Keratinocyte (primary cell): ENCODE results near the gene SS18L1. TPM values are rescaled to one million over a fixed set of nuclear protein-coding genes. Genes with fewer than 3 reads are reported as not detected.
A peak's percentile ranks its signal among the peaks of the same experiment; 100 is the strongest.

Experiments
- DNase-seq: peaks from one replicate; pipeline ENCODE4 v3.0.0-alpha.2; 2011; ENCODE audit warnings: low read depth, missing footprints, low spot score
- FAIRE-seq: peaks from 2 replicates; lab custom pipeline; 2011; peaks lifted over from hg19 to GRCh38; lab: Jason Lieb, UNC
- H2AFZ ChIP-seq: 2 replicates; pipeline ENCODE4 v1.6.0; 2012; ENCODE audit warnings: low read length, control low read depth, inconsistent platforms; ENCODE audit not compliant: control insufficient read depth
- H3K27ac ChIP-seq: 2 replicates; pipeline ENCODE4 v1.5.1; 2011; ENCODE audit warnings: low read length; ENCODE audit not compliant: control insufficient read depth, insufficient read depth
- H3K27me3 ChIP-seq: 3 replicates; pipeline ENCODE4 v1.6.0; 2011; ENCODE audit warnings: low read length; ENCODE audit not compliant: control insufficient read depth, insufficient read depth; ENCODE audit errors: extremely low read depth
- H3K36me3 ChIP-seq, 2 experiments: 2 replicates in 1 of 2; 3 replicates in 1 of 2; pipeline ENCODE4 v1.5.1; 2011; ENCODE audit warnings: low read length in 2 of 2, mild to moderate bottlenecking in 1 of 2; ENCODE audit not compliant: control insufficient read depth in 2 of 2, insufficient read depth in 2 of 2; ENCODE audit errors: extremely low read depth in 1 of 2
- H3K4me1 ChIP-seq: 3 replicates; pipeline ENCODE4 v1.5.1; 2011; ENCODE audit warnings: low read length; ENCODE audit not compliant: control insufficient read depth, insufficient read depth; ENCODE audit errors: extremely low read depth
- H3K4me2 ChIP-seq: 3 replicates; pipeline ENCODE4 v1.6.0; 2011; ENCODE audit warnings: low read depth, low read length; ENCODE audit not compliant: control insufficient read depth, insufficient read depth; ENCODE audit errors: extremely low read depth
- H3K4me3 ChIP-seq, 3 experiments: fragments of 200-600 bp in 1 of 3; sonication (generic) in 1 of 3; 2 replicates in 2 of 3; 3 replicates in 1 of 3; pipeline ENCODE4 v1.5.1; 2011 to 2016; ENCODE audit warnings: low read length in 3 of 3, mild to moderate bottlenecking in 3 of 3, control low read depth in 2 of 3, inconsistent platforms in 1 of 3, low read depth in 1 of 3, mixed read lengths in 1 of 3, mixed run types in 1 of 3, moderate library complexity in 1 of 3; ENCODE audit not compliant: control insufficient read depth in 2 of 3, insufficient read depth in 2 of 3; ENCODE audit errors: extremely low read depth in 1 of 3
- H3K79me2 ChIP-seq: 2 replicates; pipeline ENCODE4 v1.6.0; 2012; ENCODE audit warnings: low read length; ENCODE audit not compliant: control insufficient read depth, insufficient read depth
- H3K9ac ChIP-seq: 3 replicates; pipeline ENCODE4 v1.6.0; 2011; ENCODE audit warnings: low read length; ENCODE audit not compliant: control insufficient read depth, insufficient read depth; ENCODE audit errors: extremely low read depth
- H3K9me1 ChIP-seq: 3 replicates; pipeline ENCODE4 v1.6.0; 2011; ENCODE audit warnings: low read length; ENCODE audit not compliant: control insufficient read depth, insufficient read depth; ENCODE audit errors: extremely low read depth
- H3K9me3 ChIP-seq: 2 replicates; pipeline ENCODE4 v1.5.1; 2012; ENCODE audit warnings: low read depth, low read length; ENCODE audit not compliant: control insufficient read depth
- H4K20me1 ChIP-seq: 3 replicates; pipeline ENCODE4 v1.6.0; 2011; ENCODE audit warnings: low read length; ENCODE audit not compliant: control insufficient read depth, insufficient read depth; ENCODE audit errors: extremely low read depth
- CTCF ChIP-seq, 3 experiments: IDR thresholded peaks in 1 of 3; conservative IDR thresholded peaks in 1 of 3; optimal IDR thresholded peaks in 1 of 3; 2 replicates in 2 of 3; 3 replicates in 1 of 3; pipeline versions ENCODE3 to v1.5.1; 2011; ENCODE audit warnings: low read length in 3 of 3, mild to moderate bottlenecking in 3 of 3, moderate library complexity in 2 of 3, control low read depth in 1 of 3, inconsistent platforms in 1 of 3; ENCODE audit not compliant: insufficient read depth in 2 of 3; ENCODE audit errors: extremely low read depth in 1 of 3
- EZH2 ChIP-seq: IDR thresholded peaks from one replicate; pipeline ENCODE4 v1.6.1; 2012; ENCODE audit warnings: inconsistent platforms, mild to moderate bottlenecking, low read length, moderate library complexity
- dilution Hi-C: fragments of 300-500 bp; cut with MboI; formaldehyde crosslinking; loops from one replicate; pipeline ENCODE4 v1.7.0; 2020; ENCODE audit warnings: low sequenced_read_pairs; ENCODE audit not compliant: extremely low pct_ligation_motif_present
- polyA plus RNA-seq, 5 experiments: library from polyadenylated mRNA; depleted of rRNA in 3 of 5; stranded (reverse) in 3 of 5; stranded (forward) in 1 of 5; unstranded in 1 of 5; fragments of >200 nt; gene quantifications; 1 replicate in 1 of 5; 2 replicates in 3 of 5; 3 replicates in 1 of 5; pipeline versions ENCODE4 v1.2.1 to v1.2.3, GENCODE V29; 2011 to 2012; ENCODE audit warnings: missing spikeins in 2 of 5, low read depth in 1 of 5, low replicate concordance in 1 of 5

Gene SS18L1
- polyA plus RNA-seq, 1 donor (not counting 4 experiments of a cell fraction or from before 2014, with no cell fraction given), result 9.4 TPM

GRCh38 chr20:62159052-62159451 lies 15.5 kb downstream of the SS18L1 start:
- Histone ChIP-seq H3K79me2 (peaks cover 24% of the 10 kb centered on the region), H3K27me3 (no peaks in the 10 kb centered on the region), H2AFZ (no peak overlapping the region), H3K9me3 (no peaks in the 10 kb centered on the region), H4K20me1 (peaks cover 18% of the 10 kb centered on the region), H3K4me1 (peaks cover 37% of the 10 kb centered on the region), H3K9ac (no peak overlapping the region), H3K36me3 (peaks cover 11 to 13% of the 10 kb centered on the region in 2 experiments), H3K4me2 (no peak overlapping the region), H3K27ac (no peak overlapping the region), H3K9me1 (peaks cover 5% of the 10 kb centered on the region), H3K4me3 (no peak overlapping the region)
- dilution Hi-C loops, result no loop called here
- DNase-seq (no peak), FAIRE-seq (no peak)
- no peak for TF ChIP-seq CTCF (optimal IDR thresholded peaks at IDR 0.05 in 1 of 3, IDR thresholded peaks at IDR 0.05 in 1 of 3, conservative IDR thresholded peaks at IDR 0.05 in 1 of 3; ENCODE audit: extremely low read depth in 1 of 3, insufficient read depth in 2 of 3, low read length in 3 of 3)
- no peak for TF ChIP-seq EZH2

GRCh38 chr20:62159839-62160238 lies 16.3 kb downstream of the SS18L1 start:
- Histone ChIP-seq H3K4me2 (peak overlapping the region; percentile 56), H3K27ac (no peak overlapping the region), H2AFZ (no peak overlapping the region), H3K9me3 (no peaks in the 10 kb centered on the region), H3K9ac (no peak overlapping the region), H3K27me3 (no peaks in the 10 kb centered on the region), H3K79me2 (peaks cover 19% of the 10 kb centered on the region), H3K9me1 (peaks cover 5% of the 10 kb centered on the region), H3K4me1 (peaks cover 37% of the 10 kb centered on the region), H3K4me3 (no peak overlapping the region), H3K36me3 (peaks cover 10 to 14% of the 10 kb centered on the region in 2 experiments), H4K20me1 (peaks cover 14% of the 10 kb centered on the region)
- dilution Hi-C loops, result no loop called here
- peak; percentile 95 for FAIRE-seq
- TF ChIP-seq EZH2 (no peak), CTCF (optimal IDR thresholded peaks at IDR 0.05 in 1 of 3, IDR thresholded peaks at IDR 0.05 in 1 of 3, conservative IDR thresholded peaks at IDR 0.05 in 1 of 3; ENCODE audit: extremely low read depth in 1 of 3, insufficient read depth in 2 of 3, low read length in 3 of 3) (no peak)
- DNase-seq, result peak; percentile 96
